GM21447 (cell line): ENCODE measurements around the gene DIP2A.
"Not testable (repeated sequence)": the region's sequence is repeated elsewhere in the genome, so short reads cannot be mapped to it uniquely, and the experiment has no call there.

Experiments used
- ATAC-seq: cut with Tn5 transposase; IDR thresholded peaks from one replicate; pipeline ENCODE4 v1.9.1; 2021; ENCODE audit not compliant: unreplicated experiment

The DIP2A gene

GRCh38 chr21:46579394-46579793 lies 120.7 kb downstream of the DIP2A start:
- ATAC-seq: not testable (repeated sequence)

- no peak for ATAC-seq
These were observed 123.2 kb downstream of the DIP2A start for GRCh38 chr21:46581780-46582307.

- no peak for ATAC-seq
These were observed 126.7 kb downstream of the DIP2A start for GRCh38 chr21:46585191-46585953.

- ATAC-seq: no peak
These were observed 135.6 kb downstream of the DIP2A start for GRCh38 chr21:46594276-46594675.

GRCh38 chr21:46596201-46596600 lies 137.5 kb downstream of the DIP2A start:
- ATAC-seq: no peak

GRCh38 chr21:46597031-46597430 lies 138.3 kb downstream of the DIP2A start:
- ATAC-seq: no peak

GRCh38 chr21:46597896-46598343 lies 139.2 kb downstream of the DIP2A start:
- ATAC-seq: no peak

GRCh38 chr21:46598581-46599572 lies 140.2 kb downstream of the DIP2A start:
- no peak for ATAC-seq

- no peak for ATAC-seq
These were observed 141.6 kb downstream of the DIP2A start for GRCh38 chr21:46600305-46600704.

- no peak for ATAC-seq
These were observed 142.3 kb downstream of the DIP2A start for GRCh38 chr21:46600978-46601377.

- ATAC-seq: no peak
These were observed 144.5 kb downstream of the DIP2A start for GRCh38 chr21:46603228-46603627.

- ATAC-seq: no peak
These were observed 145.8 kb downstream of the DIP2A start for GRCh38 chr21:46604329-46604974.

GRCh38 chr21:46604975-46605766 lies 146.5 kb downstream of the DIP2A start, which contains the start of gene S100B:
Gene S100B (minus strand): TSS chr21:46605082. CDS start chr21:46602415, 2,667 bp downstream.
- ATAC-seq: no peak

- no peak for ATAC-seq
These were observed 147.2 kb downstream of the DIP2A start for GRCh38 chr21:46605767-46606426.

GRCh38 chr21:46606427-46606813 lies 147.7 kb downstream of the DIP2A start:
- no peak for ATAC-seq

- no peak for ATAC-seq
These were observed 148.9 kb downstream of the DIP2A start for GRCh38 chr21:46607636-46608035.

- peak; percentile 51 for ATAC-seq
These were observed 150.0 kb downstream of the DIP2A start for GRCh38 chr21:46608672-46609111.

GRCh38 chr21:46610018-46610701 lies 151.5 kb downstream of the DIP2A start:
- no peak for ATAC-seq

GRCh38 chr21:46613391-46613790 lies 154.7 kb downstream of the DIP2A start:
- no peak for ATAC-seq
